GM20000 (cell line): Measurements from ENCODE around the gene MYO3B.

Source experiments
- DNase-seq: peaks from one replicate; pipeline ENCODE4 v3.0.0; 2012; ENCODE audit warnings: low spot score
- CTCF ChIP-seq: IDR thresholded peaks from 2 replicates; pipeline ENCODE4 v1.5.1; 2012; ENCODE audit warnings: mild to moderate bottlenecking, control low read depth; ENCODE audit errors: extremely low read depth, missing control alignments

MYO3B gene

GRCh38 chr2:170226216-170226615 lies 48.3 kb downstream of the MYO3B start:
- DNase-seq, result no peak
- no peak for TF ChIP-seq CTCF

GRCh38 chr2:170227507-170227947 lies 49.6 kb downstream of the MYO3B start:
- peak; percentile 11 for DNase-seq
- no peak for TF ChIP-seq CTCF

GRCh38 chr2:170227951-170228350 lies 50.0 kb downstream of the MYO3B start:
- TF ChIP-seq CTCF, result no peak
- no peak for DNase-seq

GRCh38 chr2:170228429-170228828 lies 50.5 kb downstream of the MYO3B start:
- no peak for DNase-seq
- no peak for TF ChIP-seq CTCF

GRCh38 chr2:170229125-170229524 lies 51.2 kb downstream of the MYO3B start:
- DNase-seq, result no peak
- no peak for TF ChIP-seq CTCF

GRCh38 chr2:170229744-170230143 lies 51.8 kb downstream of the MYO3B start:
- no peak for TF ChIP-seq CTCF
- no peak for DNase-seq

GRCh38 chr2:170235860-170236679 lies 58.1 kb downstream of the MYO3B start:
- peak; percentile 45 for DNase-seq
- peak; percentile 20 for TF ChIP-seq CTCF
